Neural cell (in vitro differentiated cells): ENCODE data around the gene ACTN1. TPM values are rescaled to one million over a fixed set of nuclear protein-coding genes. Genes with fewer than 3 reads are reported as not detected.

ENCODE experiments used
- H2AFZ ChIP-seq: fragments of 200-600, 300-800 bp; sonication (generic), shearing (Covaris generic); 2 replicates; pipeline ENCODE4 v1.6.0; 2014; ENCODE audit warnings: low read depth, mild to moderate bottlenecking, antibody characterized with exemption, low read length, moderate library complexity
- H3F3A ChIP-seq: fragments of 200-600 bp; shearing (Covaris generic); 2 replicates; pipeline ENCODE4 v1.6.1; 2016; ENCODE audit warnings: mild to moderate bottlenecking, moderate library complexity, mixed read lengths, antibody characterized with exemption, low read length; ENCODE audit not compliant: insufficient read depth, poor library complexity, severe bottlenecking
- H3K27ac ChIP-seq: fragments of 200-600, 300-800 bp; sonication (generic), shearing (Covaris generic); 2 replicates; pipeline ENCODE4 v1.5.1; 2014; ENCODE audit warnings: mild to moderate bottlenecking, low read length, moderate library complexity
- H3K27me3 ChIP-seq: fragments of 300-800, 200-600 bp; sonication (generic), shearing (Covaris generic); 2 replicates; pipeline ENCODE4 v1.6.0; 2014; ENCODE audit warnings: mild to moderate bottlenecking, low read depth, low read length, moderate library complexity; ENCODE audit not compliant: insufficient read depth
- H3K36me3 ChIP-seq: fragments of 300-800, 200-600 bp; sonication (generic), shearing (Covaris generic); 2 replicates; pipeline ENCODE4 v1.5.1; 2014; ENCODE audit warnings: mild to moderate bottlenecking, antibody characterized with exemption, low read length, moderate library complexity; ENCODE audit not compliant: insufficient read depth
- H3K4me2 ChIP-seq: fragments of 300-800, 200-600 bp; sonication (generic), shearing (Covaris generic); 2 replicates; pipeline ENCODE4 v1.6.0; 2014; ENCODE audit warnings: mild to moderate bottlenecking, low read length
- H3K4me3 ChIP-seq: fragments of 300-800, 200-600 bp; sonication (generic), shearing (Covaris generic); 2 replicates; pipeline ENCODE4 v1.5.1; 2014; ENCODE audit warnings: mild to moderate bottlenecking, low read length, moderate library complexity
- H3K79me2 ChIP-seq: fragments of 200-600 bp; shearing (Covaris generic); replicated peaks from 2 replicates; pipeline ENCODE4 v1.6.0; 2014; ENCODE audit warnings: mild to moderate bottlenecking, low read length, moderate library complexity; ENCODE audit not compliant: insufficient read depth
- H3K9ac ChIP-seq: fragments of 300-800, 200-600 bp; sonication (generic), shearing (Covaris generic); 2 replicates; pipeline ENCODE4 v1.6.1; 2016; ENCODE audit warnings: mild to moderate bottlenecking, low read length, mixed read lengths
- H3K9me2 ChIP-seq: fragments of 200-600 bp; shearing (Covaris generic); 2 replicates; pipeline ENCODE4 v1.6.1; 2016; ENCODE audit warnings: mild to moderate bottlenecking, low read length, mixed read lengths; ENCODE audit not compliant: insufficient read depth
- H3K9me3 ChIP-seq: fragments of 200-600, 300-800 bp; sonication (generic), shearing (Covaris generic); 2 replicates; pipeline ENCODE4 v1.6.1; 2016; ENCODE audit warnings: mild to moderate bottlenecking, mixed run types, low read length, moderate library complexity, mixed read lengths
- H4K20me1 ChIP-seq: fragments of 200-600 bp; shearing (Covaris generic); 2 replicates; pipeline ENCODE4 v1.6.1; 2016; ENCODE audit warnings: mild to moderate bottlenecking, mixed run types; ENCODE audit not compliant: insufficient read depth
- EP300 ChIP-seq: fragments of 450-650 bp; conservative IDR thresholded peaks from 2 replicates; pipeline ENCODE4 v1.6.1; 2014; ENCODE audit warnings: antibody characterized with exemption, mild to moderate bottlenecking, moderate library complexity; ENCODE audit not compliant: poor library complexity, severe bottlenecking
- EZH2 ChIP-seq: fragments of 200-600, 300-800 bp; shearing (Covaris generic), sonication (generic); IDR thresholded peaks from 2 replicates; pipeline ENCODE4 v1.6.1; 2014; ENCODE audit warnings: antibody characterized with exemption, low read length, borderline replicate concordance, mild to moderate bottlenecking; ENCODE audit not compliant: insufficient read depth, poor library complexity, severe bottlenecking
- MXI1 ChIP-seq: fragments of 450-650 bp; conservative IDR thresholded peaks from 2 replicates; pipeline ENCODE4 v1.6.1; 2014; ENCODE audit warnings: antibody characterized with exemption, mild to moderate bottlenecking; ENCODE audit not compliant: poor library complexity, severe bottlenecking
- POLR2AphosphoS5 ChIP-seq: IDR thresholded peaks from 2 replicates; pipeline ENCODE4 v1.6.1; 2012
- RAD21 ChIP-seq: fragments of 450-650 bp; conservative IDR thresholded peaks from 2 replicates; pipeline ENCODE4 v1.6.1; 2014; ENCODE audit warnings: antibody characterized with exemption, mild to moderate bottlenecking, moderate library complexity
- SMC3 ChIP-seq: fragments of 450-650 bp; conservative IDR thresholded peaks from 2 replicates; pipeline ENCODE4 v1.6.1; 2014; ENCODE audit warnings: antibody characterized with exemption, mild to moderate bottlenecking, moderate library complexity; ENCODE audit not compliant: poor library complexity
- TAF1 ChIP-seq: IDR thresholded peaks from 2 replicates; pipeline ENCODE4 v1.6.1; 2012; ENCODE audit warnings: low read depth
- polyA plus RNA-seq: library from polyadenylated mRNA; depleted of rRNA; stranded (reverse); fragments of >200 nt; gene quantifications from 2 replicates; pipeline ENCODE4 v1.2.3, GENCODE V29; 2014
- TF ChIP-seq, protein P1 (sequence below): fragments of 450-650 bp; IDR thresholded peaks from 2 replicates; pipeline ENCODE4 v1.5.1; 2014; ENCODE audit warnings: antibody characterized with exemption, mild to moderate bottlenecking, moderate library complexity; ENCODE audit not compliant: poor library complexity, severe bottlenecking
- TF ChIP-seq, protein P2 (sequence below): IDR thresholded peaks from 2 replicates; pipeline ENCODE4 v1.6.1; 2012; ENCODE audit warnings: borderline replicate concordance

ACTN1 gene
- polyA plus RNA-seq, 1 donor from 2014 or later = 10.8 TPM

DNA sequence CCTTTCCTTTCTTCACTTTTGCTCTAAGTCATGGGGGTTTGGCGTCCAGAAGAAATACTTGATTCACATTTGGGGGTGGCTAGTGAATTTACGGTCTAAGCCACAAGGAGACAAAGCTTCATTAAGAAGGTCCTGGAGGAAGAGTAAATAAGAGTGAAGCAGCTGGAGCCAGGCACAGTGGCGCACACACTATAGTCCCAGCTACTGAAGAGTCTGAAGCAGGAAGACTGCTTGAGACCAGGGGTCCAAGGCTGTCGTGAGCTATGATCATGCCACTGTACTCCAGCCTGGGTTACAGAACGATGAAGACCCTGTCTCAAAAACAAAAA, 23.3 kb downstream of the ACTN1 start:
- H3K27me3 ChIP-seq = no peaks in the 10 kb centered on the region
- peaks cover 4% of the 10 kb centered on the region for H3K79me2 ChIP-seq
- H3K36me3 ChIP-seq = no peaks in the 10 kb centered on the region
- no peaks in the 10 kb centered on the region for H4K20me1 ChIP-seq
- H3K9me3 ChIP-seq = no peaks in the 10 kb centered on the region
- H3F3A ChIP-seq = no peaks in the 10 kb centered on the region
- H3K9ac ChIP-seq = no peak overlapping the region
- no peak overlapping the region for H3K27ac ChIP-seq
- H3K9me2 ChIP-seq = no peaks in the 10 kb centered on the region
- no peak overlapping the region for H2AFZ ChIP-seq
- TF ChIP-seq TAF1 (no peak), POLR2AphosphoS5 (no peak), SMC3 (no peak), EP300 (no peak), EZH2 (no peak), RAD21 (no peak), MXI1 (no peak)
- no peak overlapping the region for H3K4me3 ChIP-seq
- no peak overlapping the region for H3K4me2 ChIP-seq

DNA sequence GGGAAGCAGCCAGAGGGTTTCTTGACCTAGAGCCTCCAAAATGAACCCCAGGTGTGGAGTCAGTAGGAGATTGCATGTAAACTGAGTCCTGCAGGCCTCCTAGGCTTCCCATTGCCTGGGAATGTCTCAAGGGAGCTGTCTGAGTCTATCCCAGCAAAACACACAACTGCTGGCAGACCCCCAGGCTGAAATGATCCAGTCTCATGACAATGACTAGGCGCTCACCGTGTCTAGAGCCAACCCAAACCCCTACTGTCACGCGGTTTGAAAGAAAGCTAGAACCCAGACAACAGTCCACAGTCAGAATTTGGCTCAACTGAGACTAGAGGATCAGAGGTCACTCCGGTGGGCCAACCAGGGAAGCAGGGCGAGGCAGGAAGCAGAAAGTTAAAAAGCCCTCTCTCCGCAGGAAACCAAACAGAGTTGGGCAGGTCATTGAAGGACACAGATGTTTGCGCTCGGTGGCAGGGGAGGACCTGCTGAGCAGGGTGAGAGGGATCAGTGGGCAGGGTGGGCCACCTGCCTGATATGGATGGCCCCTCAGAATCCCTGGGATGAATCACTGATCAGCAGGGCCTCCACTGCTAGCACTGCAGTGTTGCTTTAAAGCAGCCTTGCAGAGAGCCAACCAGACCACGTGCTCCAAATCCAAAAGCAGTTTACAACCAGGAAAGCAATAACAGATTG, 23.8 kb downstream of the ACTN1 start:
- no peak overlapping the region for H2AFZ ChIP-seq
- TF ChIP-seq TAF1 (no peak), EP300 (no peak), POLR2AphosphoS5 (no peak), MXI1 (no peak), RAD21 (no peak)
- TF ChIP-seq, protein P1, sequence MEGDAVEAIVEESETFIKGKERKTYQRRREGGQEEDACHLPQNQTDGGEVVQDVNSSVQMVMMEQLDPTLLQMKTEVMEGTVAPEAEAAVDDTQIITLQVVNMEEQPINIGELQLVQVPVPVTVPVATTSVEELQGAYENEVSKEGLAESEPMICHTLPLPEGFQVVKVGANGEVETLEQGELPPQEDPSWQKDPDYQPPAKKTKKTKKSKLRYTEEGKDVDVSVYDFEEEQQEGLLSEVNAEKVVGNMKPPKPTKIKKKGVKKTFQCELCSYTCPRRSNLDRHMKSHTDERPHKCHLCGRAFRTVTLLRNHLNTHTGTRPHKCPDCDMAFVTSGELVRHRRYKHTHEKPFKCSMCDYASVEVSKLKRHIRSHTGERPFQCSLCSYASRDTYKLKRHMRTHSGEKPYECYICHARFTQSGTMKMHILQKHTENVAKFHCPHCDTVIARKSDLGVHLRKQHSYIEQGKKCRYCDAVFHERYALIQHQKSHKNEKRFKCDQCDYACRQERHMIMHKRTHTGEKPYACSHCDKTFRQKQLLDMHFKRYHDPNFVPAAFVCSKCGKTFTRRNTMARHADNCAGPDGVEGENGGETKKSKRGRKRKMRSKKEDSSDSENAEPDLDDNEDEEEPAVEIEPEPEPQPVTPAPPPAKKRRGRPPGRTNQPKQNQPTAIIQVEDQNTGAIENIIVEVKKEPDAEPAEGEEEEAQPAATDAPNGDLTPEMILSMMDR = no peak
- no peak overlapping the region for H3K4me2 ChIP-seq
- no peaks in the 10 kb centered on the region for H3K9me3 ChIP-seq
- H3K79me2 ChIP-seq = peaks cover 4% of the 10 kb centered on the region
- H3K36me3 ChIP-seq = no peaks in the 10 kb centered on the region
- H4K20me1 ChIP-seq = no peaks in the 10 kb centered on the region
- H3K9ac ChIP-seq = no peak overlapping the region
- H3F3A ChIP-seq = no peaks in the 10 kb centered on the region
- H3K27me3 ChIP-seq = no peaks in the 10 kb centered on the region
- H3K9me2 ChIP-seq = no peaks in the 10 kb centered on the region
- H3K4me3 ChIP-seq = no peak overlapping the region
- no peak overlapping the region for H3K27ac ChIP-seq

DNA sequence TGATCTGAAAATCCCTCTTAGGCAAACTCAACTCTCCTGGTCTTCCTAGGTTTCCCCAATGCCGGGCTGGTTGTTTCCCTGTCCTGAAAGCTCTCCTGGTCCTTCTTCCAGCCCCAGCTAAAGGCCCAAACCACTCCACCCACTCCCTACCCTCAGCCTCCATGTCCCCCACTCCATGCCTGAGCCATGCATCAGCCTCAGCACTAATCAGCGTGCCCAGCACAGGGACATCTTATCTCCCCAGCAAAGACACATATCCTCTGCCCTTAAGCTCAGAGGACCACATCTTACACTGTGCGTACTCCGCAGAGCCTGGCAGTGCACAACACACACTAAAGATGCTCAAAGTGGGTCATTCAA, 25.9 kb downstream of the ACTN1 start:
- Histone ChIP-seq H3K9me3 (no peaks in the 10 kb centered on the region), H3K9me2 (no peaks in the 10 kb centered on the region), H3K27ac (no peak overlapping the region), H4K20me1 (no peaks in the 10 kb centered on the region), H3K79me2 (peaks cover 4% of the 10 kb centered on the region), H3K9ac (no peak overlapping the region), H3K36me3 (no peaks in the 10 kb centered on the region), H3F3A (no peaks in the 10 kb centered on the region), H2AFZ (no peak overlapping the region), H3K4me3 (no peak overlapping the region), H3K4me2 (no peak overlapping the region), H3K27me3 (no peaks in the 10 kb centered on the region)
- no peak for TF ChIP-seq EZH2
- no peak for TF ChIP-seq MXI1
- no peak for TF ChIP-seq SMC3
- TF ChIP-seq, protein P1 = no peak
- TF ChIP-seq, protein P2, sequence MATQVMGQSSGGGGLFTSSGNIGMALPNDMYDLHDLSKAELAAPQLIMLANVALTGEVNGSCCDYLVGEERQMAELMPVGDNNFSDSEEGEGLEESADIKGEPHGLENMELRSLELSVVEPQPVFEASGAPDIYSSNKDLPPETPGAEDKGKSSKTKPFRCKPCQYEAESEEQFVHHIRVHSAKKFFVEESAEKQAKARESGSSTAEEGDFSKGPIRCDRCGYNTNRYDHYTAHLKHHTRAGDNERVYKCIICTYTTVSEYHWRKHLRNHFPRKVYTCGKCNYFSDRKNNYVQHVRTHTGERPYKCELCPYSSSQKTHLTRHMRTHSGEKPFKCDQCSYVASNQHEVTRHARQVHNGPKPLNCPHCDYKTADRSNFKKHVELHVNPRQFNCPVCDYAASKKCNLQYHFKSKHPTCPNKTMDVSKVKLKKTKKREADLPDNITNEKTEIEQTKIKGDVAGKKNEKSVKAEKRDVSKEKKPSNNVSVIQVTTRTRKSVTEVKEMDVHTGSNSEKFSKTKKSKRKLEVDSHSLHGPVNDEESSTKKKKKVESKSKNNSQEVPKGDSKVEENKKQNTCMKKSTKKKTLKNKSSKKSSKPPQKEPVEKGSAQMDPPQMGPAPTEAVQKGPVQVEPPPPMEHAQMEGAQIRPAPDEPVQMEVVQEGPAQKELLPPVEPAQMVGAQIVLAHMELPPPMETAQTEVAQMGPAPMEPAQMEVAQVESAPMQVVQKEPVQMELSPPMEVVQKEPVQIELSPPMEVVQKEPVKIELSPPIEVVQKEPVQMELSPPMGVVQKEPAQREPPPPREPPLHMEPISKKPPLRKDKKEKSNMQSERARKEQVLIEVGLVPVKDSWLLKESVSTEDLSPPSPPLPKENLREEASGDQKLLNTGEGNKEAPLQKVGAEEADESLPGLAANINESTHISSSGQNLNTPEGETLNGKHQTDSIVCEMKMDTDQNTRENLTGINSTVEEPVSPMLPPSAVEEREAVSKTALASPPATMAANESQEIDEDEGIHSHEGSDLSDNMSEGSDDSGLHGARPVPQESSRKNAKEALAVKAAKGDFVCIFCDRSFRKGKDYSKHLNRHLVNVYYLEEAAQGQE = no peak
